GM12878 (cell line): Measurements from ENCODE around the gene GALNT18. TPM values are rescaled to one million over a fixed set of nuclear protein-coding genes. Genes with fewer than 3 reads are reported as not detected.

Experiments
- ATAC-seq: fragments of 200-7000 bp; cut with Tn5 transposase; 3 replicates; pipeline ENCODE4 v1.9.1; 2020; ENCODE audit warnings: mild to moderate bottlenecking, moderate library complexity
- BruUV-seq: library from RNA; stranded (reverse); fragments of 400-500 nt; replicated peaks from 2 replicates; lab custom pipeline; 2021; lab: Mats Ljungman, UMichigan
- CTCF ChIA-PET: fragments of 300-600 bp; sonication (Branson Sonifier 250); formaldehyde crosslinking; extraction: SDS; loops from one replicate; lab custom pipeline; 2021; ENCODE audit warnings: inconsistent platforms; lab: Yijun Ruan, JAX
- POLR2A ChIA-PET: fragments of 350-600 bp; formaldehyde crosslinking; extraction: SDS; loops from one replicate; lab custom pipeline; 2021; ENCODE audit warnings: inconsistent platforms; lab: Charles Lee
- RAD21 ChIA-PET: fragments of 300-600 bp; sonication (Branson Sonifier 250); formaldehyde crosslinking; loops from one replicate; lab custom pipeline; 2023; ENCODE audit warnings: antibody characterized with exemption; ENCODE audit not compliant: unreplicated experiment; lab: Charles Lee
- SMC1A ChIA-PET: fragments of 300-600 bp; sonication (Branson Sonifier 250); formaldehyde crosslinking; loops from one replicate; lab custom pipeline; 2023; ENCODE audit not compliant: unreplicated experiment, uncharacterized antibody; lab: Charles Lee
- DNase-seq: peaks from one replicate; pipeline ENCODE4 v3.0.0-alpha.2; 2011; ENCODE audit warnings: low read depth, low spot score
- FAIRE-seq: peaks from 3 replicates; lab custom pipeline; 2011; peaks lifted over from hg19 to GRCh38; lab: Jason Lieb, UNC
- H2AFZ ChIP-seq: 2 replicates; pipeline ENCODE4 v1.6.0; 2011; ENCODE audit warnings: low read depth, low read length, control low read depth; ENCODE audit not compliant: control insufficient read depth
- H3K27ac ChIP-seq: 2 replicates; pipeline ENCODE4 v1.5.1; 2011; ENCODE audit warnings: control low read depth; ENCODE audit not compliant: control insufficient read depth, insufficient read depth
- H3K27me3 ChIP-seq, 2 experiments: replicated peaks in 1 of 2; 2 replicates each; pipeline versions ENCODE4 v1.6.0 to v1.6.1; 2011; ENCODE audit warnings: low read length in 1 of 2; ENCODE audit not compliant: control insufficient read depth in 2 of 2, insufficient read depth in 2 of 2
- H3K36me3 ChIP-seq, 2 experiments: 2 replicates each; pipeline ENCODE4 v1.5.1; 2011; ENCODE audit warnings: low read length in 1 of 2; ENCODE audit not compliant: control insufficient read depth in 2 of 2, insufficient read depth in 2 of 2
- H3K4me1 ChIP-seq: 2 replicates; pipeline ENCODE4 v1.6.1; 2011; ENCODE audit warnings: mild to moderate bottlenecking, low read length, moderate library complexity, mixed read lengths; ENCODE audit not compliant: control insufficient read depth, insufficient read depth
- H3K4me2 ChIP-seq: 2 replicates; pipeline ENCODE4 v1.6.0; 2011; ENCODE audit warnings: control low read depth; ENCODE audit not compliant: control insufficient read depth, insufficient read depth
- H3K4me3 ChIP-seq: fragments of 200-600 bp; sonication (generic); 2 replicates; pipeline ENCODE4 v1.5.1; 2016
- H3K79me2 ChIP-seq: 2 replicates; pipeline ENCODE4 v1.6.0; 2011; ENCODE audit warnings: low read length; ENCODE audit not compliant: control insufficient read depth, insufficient read depth
- H3K9ac ChIP-seq: 2 replicates; pipeline ENCODE4 v1.8.0; 2011; ENCODE audit warnings: low read length, control low read depth, mixed read lengths; ENCODE audit not compliant: control insufficient read depth, insufficient read depth
- H3K9me3 ChIP-seq: replicated peaks from 3 replicates; pipeline ENCODE4 v1.5.1; 2011; ENCODE audit warnings: mild to moderate bottlenecking, low read length; ENCODE audit not compliant: control insufficient read depth, insufficient read depth
- H4K20me1 ChIP-seq: 2 replicates; pipeline ENCODE4 v1.6.0; 2011; ENCODE audit not compliant: control insufficient read depth, insufficient read depth
- BACH1 ChIP-seq: fragments of 450-650 bp; IDR thresholded peaks from 2 replicates; pipeline ENCODE4 v1.6.1; 2017; ENCODE audit warnings: mild to moderate bottlenecking, borderline replicate concordance
- CBX5 ChIP-seq: sonication (generic); IDR thresholded peaks from 2 replicates; pipeline ENCODE4 v1.6.1; 2016; ENCODE audit warnings: low read depth, moderate library complexity, mild to moderate bottlenecking, inconsistent platforms
- CHD4 ChIP-seq: fragments of 200-600 bp; sonication (generic); IDR thresholded peaks from 2 replicates; pipeline ENCODE4 v1.6.1; 2016; ENCODE audit warnings: mild to moderate bottlenecking
- HDGF ChIP-seq: fragments of 450-650 bp; IDR thresholded peaks from 2 replicates; pipeline ENCODE4 v1.6.1; 2016; ENCODE audit warnings: antibody characterized with exemption
- MTA2 ChIP-seq: fragments of 450-650 bp; IDR thresholded peaks from 2 replicates; pipeline ENCODE4 v1.6.1; 2016; ENCODE audit warnings: low read depth, mild to moderate bottlenecking, moderate library complexity
- NFYA ChIP-seq: IDR thresholded peaks from 2 replicates; pipeline ENCODE4 v1.6.1; 2011; ENCODE audit warnings: low read depth, mild to moderate bottlenecking, low read length, improper control_type of control experiment, borderline replicate concordance
- RCOR1 ChIP-seq: conservative IDR thresholded peaks from 2 replicates; pipeline ENCODE4 v1.6.1; 2012; ENCODE audit warnings: low read depth, low read length, improper control_type of control experiment
- RELA ChIP-seq: fragments of 450-650 bp; IDR thresholded peaks from 2 replicates; pipeline ENCODE4 v1.8.0; 2014; ENCODE audit warnings: borderline replicate concordance; ENCODE audit not compliant: partially characterized antibody
- WGBS: methylation state at CpG from one replicate; pipeline ENCODE4 v1.1.6; 2016; ENCODE audit warnings: low lambda C conversion rate; ENCODE audit not compliant: insufficient replicate concordance, insufficient coverage; ENCODE audit errors: missing lambda C conversion rate; 5-methylcytosine and 5-hydroxymethylcytosine counted together
- in situ Hi-C: fragments of 300-500 bp; cut with MboI; formaldehyde crosslinking; loops from 9 replicates; pipeline ENCODE4 v1.14.3; 2018; ENCODE audit warnings: mixed read lengths
- intact Hi-C: fragments of 100-400 bp; cut with micrococcal nuclease; formaldehyde crosslinking; loops from one replicate; pipeline ENCODE4 v1.14.2; 2022; ENCODE audit not compliant: unreplicated experiment
- polyA plus RNA-seq, 11 experiments: library from polyadenylated mRNA; depleted of rRNA in 4 of 11; unstranded in 6 of 11; stranded (reverse) in 5 of 11; fragments of >200 nt; fragmentation: Nextera tagmentation in 4 of 11; fragmentation: Illumina TruSeq in 1 of 11; extraction: Ambion mirVana in 4 of 11; extraction: Trizol in 1 of 11; gene quantifications; 1 replicate in 1 of 11; 2 replicates in 10 of 11; pipeline versions ENCODE4 v1.2.1 to v1.2.3, GENCODE V29; 2011 to 2016; ENCODE audit warnings: inconsistent platforms in 2 of 11, missing spikeins in 2 of 11, low read depth in 1 of 11
- total RNA-seq, 4 experiments: library from RNA; depleted of rRNA in 3 of 4; stranded (reverse); fragments of >200 nt in 3 of 4; fragmentation: Illumina TruSeq in 1 of 4; extraction: Trizol in 1 of 4; gene quantifications; 2 replicates each; pipeline versions ENCODE4 v1.2.1 to v1.2.3, GENCODE V29; 2013 to 2021
- TF ChIP-seq, protein P1 (sequence below): fragments of 450-650 bp; IDR thresholded peaks from 2 replicates; pipeline ENCODE4 v1.6.1; 2018; ENCODE audit warnings: borderline replicate concordance, mild to moderate bottlenecking; ENCODE audit not compliant: partially characterized antibody

GALNT18 gene
- total and polyA plus RNA-seq, 10 of the 15 experiments (the other 5 are each of a cell fraction or from before 2014, with no cell fraction given): 1.2 to 14.2 (median 6.3) TPM

- TF ChIP-seq, protein P1, sequence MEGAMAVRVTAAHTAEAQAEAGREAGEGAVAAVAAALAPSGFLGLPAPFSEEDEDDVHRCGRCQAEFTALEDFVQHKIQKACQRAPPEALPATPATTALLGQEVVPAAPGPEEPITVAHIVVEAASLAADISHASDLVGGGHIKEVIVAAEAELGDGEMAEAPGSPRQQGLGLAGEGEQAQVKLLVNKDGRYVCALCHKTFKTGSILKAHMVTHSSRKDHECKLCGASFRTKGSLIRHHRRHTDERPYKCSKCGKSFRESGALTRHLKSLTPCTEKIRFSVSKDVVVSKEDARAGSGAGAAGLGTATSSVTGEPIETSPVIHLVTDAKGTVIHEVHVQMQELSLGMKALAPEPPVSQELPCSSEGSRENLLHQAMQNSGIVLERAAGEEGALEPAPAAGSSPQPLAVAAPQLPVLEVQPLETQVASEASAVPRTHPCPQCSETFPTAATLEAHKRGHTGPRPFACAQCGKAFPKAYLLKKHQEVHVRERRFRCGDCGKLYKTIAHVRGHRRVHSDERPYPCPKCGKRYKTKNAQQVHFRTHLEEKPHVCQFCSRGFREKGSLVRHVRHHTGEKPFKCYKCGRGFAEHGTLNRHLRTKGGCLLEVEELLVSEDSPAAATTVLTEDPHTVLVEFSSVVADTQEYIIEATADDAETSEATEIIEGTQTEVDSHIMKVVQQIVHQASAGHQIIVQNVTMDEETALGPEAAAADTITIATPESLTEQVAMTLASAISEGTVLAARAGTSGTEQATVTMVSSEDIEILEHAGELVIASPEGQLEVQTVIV: no peak
These were observed 107.6 kb downstream of the GALNT18 start (continued) for GRCh38 chr11:11514246-11514645.

GRCh38 chr11:11513422-11513821 is 108.4 kb downstream of the GALNT18 start:
- WGBS: 44% methylated on average over 3 of the region's 3 CpGs
- no peak overlapping the region for H3K4me2 ChIP-seq
- intact Hi-C loops (no loop called here), in situ Hi-C loops (no loop called here)
- no peak overlapping the region for H3K27ac ChIP-seq
- SMC1A ChIA-PET: interaction anchor here (1.0 kb wide), 1 partner anchor 15 kb away, joined by 3 read pairs; no protein-coding TSS in a partner anchor
- no peaks in the 10 kb centered on the region for H4K20me1 ChIP-seq
- no peaks in the 10 kb centered on the region; a peak in 1 of 4 replicates for H3K36me3 ChIP-seq
- no peak overlapping the region for H3K4me3 ChIP-seq
- peaks cover 2% of the 10 kb centered on the region for H3K79me2 ChIP-seq
- no peaks in the 10 kb centered on the region for H3K9me3 ChIP-seq
- no TSS peak for BruUV-seq
- POLR2A ChIA-PET: no interaction called here
- H3K4me1 ChIP-seq: peaks cover 3% of the 10 kb centered on the region; the same call in 1 of the 2 replicates
- RAD21 ChIA-PET: no interaction called here
- no peak for TF ChIP-seq RELA
- no peak for TF ChIP-seq MTA2
- TF ChIP-seq BACH1: no peak
- no peak for TF ChIP-seq CBX5
- no peak for TF ChIP-seq NFYA
- no peak for TF ChIP-seq RCOR1
- no peak for TF ChIP-seq HDGF
- TF ChIP-seq CHD4: no peak
- TF ChIP-seq, all 136 proteins: peak for 0
- Histone ChIP-seq H3K9ac (no peak overlapping the region), H2AFZ (no peak overlapping the region), H3K27me3 (no peaks in the 10 kb centered on the region)
- ATAC-seq (no peak), FAIRE-seq (no peak), DNase-seq (no peak)
- CTCF ChIA-PET: no interaction called here
